Measurements from ENCODE around the gene SERINC2.

The SERINC2 gene

GRCh38 chr1:31416101-31416736, 3.2 kb downstream of the SERINC2 start:
- ChIA-PET POLR2A (no interaction called here), CTCF (no interaction called here)
- DNase-seq (ENCODE audit: extremely low spot score), result no peak

GRCh38 chr1:31417148-31417547, 4.1 kb downstream of the SERINC2 start:
- ChIA-PET POLR2A (no interaction called here), CTCF (interaction anchor here (7.2 kb wide), 1 partner anchor 21 kb away, joined by 44 read pairs; no protein-coding TSS in a partner anchor)
- no peak for DNase-seq (ENCODE audit: extremely low spot score)
- TF ChIP-seq SUZ12 (IDR thresholded peaks at IDR 0.05), result no peak
- TF ChIP-seq SP1 (IDR thresholded peaks at IDR 0.05), result no peak
- no peak for TF ChIP-seq FOXA1 (IDR thresholded peaks at IDR 0.05)
- no peak for TF ChIP-seq L3MBTL2 (conservative IDR thresholded peaks at IDR 0.05)
- no peak for TF ChIP-seq ZNF384 (IDR thresholded peaks at IDR 0.05)
- TF ChIP-seq PKNOX1 (IDR thresholded peaks at IDR 0.05), result no peak
- TF ChIP-seq BHLHE40 (IDR thresholded peaks at IDR 0.05; ENCODE audit: borderline replicate concordance), result no peak
- TF ChIP-seq CTBP1 (IDR thresholded peaks at IDR 0.05; ENCODE audit: borderline replicate concordance), result no peak
- no peak for TF ChIP-seq NFRKB (IDR thresholded peaks at IDR 0.05)
- no peak for TF ChIP-seq FOXM1 (IDR thresholded peaks at IDR 0.05; ENCODE audit: borderline replicate concordance)
- no peak for TF ChIP-seq ARNT (IDR thresholded peaks at IDR 0.05)

More at GRCh38 chr1:31416101-31416736, 3.2 kb downstream of the SERINC2 start:
- TF ChIP-seq NFRKB (IDR thresholded peaks at IDR 0.05) (no peak), CTBP1 (IDR thresholded peaks at IDR 0.05; ENCODE audit: borderline replicate concordance) (no peak), L3MBTL2 (conservative IDR thresholded peaks at IDR 0.05) (no peak), LEF1 (IDR thresholded peaks at IDR 0.05; ENCODE audit: borderline replicate concordance) (no peak), BHLHE40 (IDR thresholded peaks at IDR 0.05; ENCODE audit: borderline replicate concordance) (no peak), SUZ12 (IDR thresholded peaks at IDR 0.05) (no peak), FOXM1 (IDR thresholded peaks at IDR 0.05; ENCODE audit: borderline replicate concordance) (no peak), ZNF384 (IDR thresholded peaks at IDR 0.05) (no peak)

GRCh38 chr1:31418626-31419323, 5.8 kb downstream of the SERINC2 start:
- no peak for DNase-seq (ENCODE audit: extremely low spot score)
- ChIA-PET POLR2A (no interaction called here), CTCF (interaction anchor here (0.6 to 7.2 kb wide), 3 partner anchors 23 to 238 kb away, joined by 3 to 44 read pairs (median 3); no protein-coding TSS in a partner anchor)
- no peak for TF ChIP-seq HDGF (IDR thresholded peaks at IDR 0.05; ENCODE audit: borderline replicate concordance)
- no peak for TF ChIP-seq SUZ12 (IDR thresholded peaks at IDR 0.05)
- TF ChIP-seq ELF4 (IDR thresholded peaks at IDR 0.05), result no peak
- no peak for TF ChIP-seq FOXK2 (IDR thresholded peaks at IDR 0.05)
- no peak for TF ChIP-seq FOXA1 (IDR thresholded peaks at IDR 0.05)
- TF ChIP-seq NFRKB (IDR thresholded peaks at IDR 0.05), result no peak
- TF ChIP-seq PKNOX1 (IDR thresholded peaks at IDR 0.05), result no peak
- no peak for TF ChIP-seq SP1 (IDR thresholded peaks at IDR 0.05)
- TF ChIP-seq ARNT (IDR thresholded peaks at IDR 0.05), result no peak
- TF ChIP-seq CTBP1 (IDR thresholded peaks at IDR 0.05; ENCODE audit: borderline replicate concordance), result no peak
- no peak for TF ChIP-seq BHLHE40 (IDR thresholded peaks at IDR 0.05; ENCODE audit: borderline replicate concordance)
- TF ChIP-seq TARDBP (IDR thresholded peaks at IDR 0.05), result no peak
- no peak for TF ChIP-seq LEF1 (IDR thresholded peaks at IDR 0.05; ENCODE audit: borderline replicate concordance)
- TF ChIP-seq L3MBTL2 (conservative IDR thresholded peaks at IDR 0.05), result no peak
- no peak for TF ChIP-seq FOXM1 (IDR thresholded peaks at IDR 0.05; ENCODE audit: borderline replicate concordance)
- no peak for TF ChIP-seq ZNF384 (IDR thresholded peaks at IDR 0.05)

GRCh38 chr1:31420716-31421115, 7.7 kb downstream of the SERINC2 start:
- POLR2A ChIA-PET, result interaction anchor here (2.4 kb wide), 1 partner anchor 26 kb away, joined by 7 read pairs; no protein-coding TSS in a partner anchor
- no peak for DNase-seq (ENCODE audit: extremely low spot score)
- TF ChIP-seq FOXM1 (IDR thresholded peaks at IDR 0.05; ENCODE audit: borderline replicate concordance), result no peak
- TF ChIP-seq LEF1 (IDR thresholded peaks at IDR 0.05; ENCODE audit: borderline replicate concordance), result no peak
- TF ChIP-seq BHLHE40 (IDR thresholded peaks at IDR 0.05; ENCODE audit: borderline replicate concordance), result no peak
- no peak for TF ChIP-seq ELF4 (IDR thresholded peaks at IDR 0.05)
- TF ChIP-seq ARNT (IDR thresholded peaks at IDR 0.05), result no peak
- TF ChIP-seq SP1 (IDR thresholded peaks at IDR 0.05), result no peak
- no peak for TF ChIP-seq SUZ12 (IDR thresholded peaks at IDR 0.05)
- CTCF ChIA-PET, result interaction anchor here (1.0 to 7.2 kb wide), 5 partner anchors 25 to 236 kb away, joined by 3 to 44 read pairs (median 3); no protein-coding TSS in a partner anchor

GRCh38 chr1:31421371-31422040, 8.5 kb downstream of the SERINC2 start:
- POLR2A ChIA-PET, result interaction anchor here (0.9 to 2.4 kb wide), 2 partner anchors 24 to 27 kb away, joined by 3 to 7 read pairs; no protein-coding TSS in a partner anchor
- CTCF ChIA-PET, result interaction anchor here (0.6 to 7.2 kb wide), 9 partner anchors 8 to 240 kb away, joined by 3 to 44 read pairs (median 5); no protein-coding TSS in a partner anchor
- TF ChIP-seq FOXK2 (IDR thresholded peaks at IDR 0.05), result no peak
- TF ChIP-seq LEF1 (IDR thresholded peaks at IDR 0.05; ENCODE audit: borderline replicate concordance), result no peak
- TF ChIP-seq NFRKB (IDR thresholded peaks at IDR 0.05), result no peak
- no peak for TF ChIP-seq PKNOX1 (IDR thresholded peaks at IDR 0.05)
- TF ChIP-seq HDGF (IDR thresholded peaks at IDR 0.05; ENCODE audit: borderline replicate concordance), result no peak
- TF ChIP-seq ZNF384 (IDR thresholded peaks at IDR 0.05), result no peak
- no peak for TF ChIP-seq FOXA1 (IDR thresholded peaks at IDR 0.05)
- TF ChIP-seq TARDBP (IDR thresholded peaks at IDR 0.05), result no peak
- DNase-seq (ENCODE audit: extremely low spot score), result no peak
